CMK (cell line): Measurements from ENCODE around the gene HNRNPC.
"Not testable (repeated sequence)": the region's sequence is repeated elsewhere in the genome, so short reads cannot be mapped to it uniquely, and the experiment has no call there.

ENCODE experiments used
- DNase-seq: peaks from one replicate; pipeline ENCODE4 v3.0.0-alpha.2; 2010; ENCODE audit warnings: low read depth

Gene HNRNPC

GRCh38 chr14:21244544-21244943 is 24.7 kb downstream of the HNRNPC start:
- no peak for DNase-seq

DNA sequence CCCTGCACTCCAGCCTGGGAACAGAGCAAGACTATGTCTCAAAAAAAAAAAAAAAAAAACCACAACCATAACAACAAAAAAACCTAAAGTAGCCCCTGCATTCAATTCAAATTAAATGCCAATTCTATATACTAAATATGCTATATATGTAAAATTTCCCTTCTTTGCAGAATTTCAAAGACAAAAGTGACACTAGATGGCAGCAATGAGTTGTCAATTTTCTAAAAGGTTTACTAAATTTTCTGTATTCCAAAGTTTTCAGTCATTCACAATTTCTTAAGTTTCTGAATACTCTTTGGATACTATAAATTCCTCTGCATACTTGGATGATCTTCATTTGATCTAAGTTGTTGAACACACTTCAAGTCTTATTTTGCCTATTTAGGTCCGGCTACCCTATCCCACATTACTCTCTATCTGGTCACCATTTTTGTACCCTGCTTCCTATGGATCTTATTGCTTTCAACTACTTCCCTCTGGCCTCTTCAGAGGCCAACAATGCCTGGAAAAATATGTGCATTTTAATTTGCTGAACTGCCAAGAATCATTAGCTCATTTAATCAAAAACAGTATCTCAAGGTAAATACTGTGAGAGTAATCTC is 27.9 kb downstream of the HNRNPC start:
- DNase-seq, result no peak

- DNase-seq, result no peak
These were observed 28.8 kb downstream of the HNRNPC start for GRCh38 chr14:21240417-21240816.

DNA sequence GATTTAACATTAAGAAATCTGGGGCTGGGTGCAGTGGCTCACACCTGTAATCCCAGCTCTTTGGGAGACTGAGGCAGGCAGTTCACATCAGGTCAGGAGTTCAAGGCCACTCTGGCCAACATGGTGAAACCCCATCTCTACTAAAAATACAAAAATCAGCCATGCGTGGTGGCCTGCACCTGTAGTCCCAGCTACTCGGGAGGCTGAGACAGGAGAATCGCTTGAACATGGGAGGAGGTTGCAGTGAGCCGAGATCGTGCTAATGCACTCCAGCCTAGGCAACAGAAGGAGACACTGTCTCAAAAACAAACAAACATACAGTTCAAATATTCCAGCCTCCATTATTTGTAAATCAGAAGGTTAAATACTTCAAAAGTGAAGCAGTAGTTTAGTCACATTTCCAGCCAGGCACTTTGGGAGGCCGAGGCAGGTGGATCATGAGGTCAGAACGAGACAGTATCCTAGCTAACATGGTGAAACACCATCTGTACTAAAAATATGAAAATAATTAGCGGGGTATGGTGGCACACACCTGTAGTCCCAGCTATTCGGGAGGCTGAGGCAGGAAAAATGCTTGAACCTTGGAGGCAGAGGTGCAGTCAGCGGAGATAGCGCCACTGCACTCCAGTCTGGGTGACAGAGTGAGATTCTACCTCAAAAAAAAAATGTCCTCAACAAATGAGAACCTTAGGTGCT is 30.3 kb downstream of the HNRNPC start:
- DNase-seq, result no peak

DNA sequence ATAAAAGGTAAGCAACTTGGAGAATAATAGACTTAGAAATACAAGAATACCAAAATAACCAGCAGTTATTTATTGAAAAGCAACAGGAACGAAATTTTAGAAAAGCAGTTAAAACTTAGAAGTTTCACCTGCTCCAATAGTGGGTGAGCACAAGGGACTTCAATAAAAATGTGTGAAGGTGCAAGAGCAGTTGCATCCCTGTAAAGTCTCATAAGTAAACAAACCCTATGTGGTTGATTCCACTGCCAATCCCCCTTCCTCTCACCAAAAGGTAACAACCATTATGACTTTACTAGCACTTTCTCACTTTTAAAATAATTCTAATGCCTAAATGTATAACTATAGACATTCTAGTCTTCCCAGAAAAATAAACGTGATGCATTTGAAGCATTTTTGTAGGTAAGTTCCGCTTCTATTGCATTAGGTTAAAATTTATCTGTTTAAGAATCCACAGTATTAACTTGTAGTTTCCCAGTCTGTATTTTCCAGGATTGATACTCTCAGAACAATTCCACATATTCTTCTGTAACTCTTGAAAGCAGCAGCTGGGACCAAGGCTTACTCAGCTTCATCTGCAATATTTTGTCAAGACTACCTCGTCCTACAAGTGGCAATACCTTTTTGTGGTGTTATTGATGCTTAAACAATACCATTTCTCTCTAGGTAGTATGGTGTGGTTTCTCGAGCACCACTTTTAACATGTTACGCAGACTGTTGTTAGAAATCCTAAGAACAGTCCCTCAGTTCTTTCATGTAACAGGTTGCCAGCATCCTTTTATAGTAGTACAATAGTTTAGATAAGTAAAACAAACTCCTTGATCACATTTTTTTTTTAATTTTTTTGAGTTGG is 32.1 kb downstream of the HNRNPC start:
- DNase-seq, result no peak

GRCh38 chr14:21234112-21234511 is 35.1 kb downstream of the HNRNPC start:
- DNase-seq, result no peak

GRCh38 chr14:21233457-21234076 is 35.7 kb downstream of the HNRNPC start:
- DNase-seq, result no peak

DNA sequence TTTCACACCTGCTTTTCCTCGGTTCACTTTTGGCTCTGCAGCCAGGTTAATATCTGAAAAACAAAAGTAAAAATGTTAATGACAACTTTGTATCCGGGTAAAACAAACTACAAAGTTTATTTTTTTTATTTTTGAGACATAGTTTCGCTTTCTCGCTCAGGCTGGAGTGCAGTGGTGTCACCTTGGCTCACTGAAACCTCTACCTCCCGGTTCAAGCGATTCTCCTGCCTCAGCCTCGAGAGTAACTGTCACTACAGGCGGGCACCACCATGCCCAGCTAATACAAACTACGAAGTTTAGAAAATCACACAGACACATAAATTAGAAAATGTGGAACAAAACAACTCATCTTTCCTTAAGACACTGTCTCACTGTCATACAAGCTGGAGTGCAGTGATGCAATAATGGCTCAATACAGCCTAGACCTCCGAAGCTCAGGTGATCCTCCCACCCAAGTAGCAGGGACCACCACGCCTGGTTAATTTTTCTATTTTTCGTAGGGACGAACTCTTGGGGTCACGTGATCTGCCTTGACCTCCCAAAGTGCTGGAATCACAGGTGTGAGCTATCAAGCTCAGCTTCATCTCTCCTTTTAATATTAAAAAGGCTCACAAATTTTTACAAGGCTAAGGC is 38.1 kb downstream of the HNRNPC start:
- DNase-seq, result no peak

DNA sequence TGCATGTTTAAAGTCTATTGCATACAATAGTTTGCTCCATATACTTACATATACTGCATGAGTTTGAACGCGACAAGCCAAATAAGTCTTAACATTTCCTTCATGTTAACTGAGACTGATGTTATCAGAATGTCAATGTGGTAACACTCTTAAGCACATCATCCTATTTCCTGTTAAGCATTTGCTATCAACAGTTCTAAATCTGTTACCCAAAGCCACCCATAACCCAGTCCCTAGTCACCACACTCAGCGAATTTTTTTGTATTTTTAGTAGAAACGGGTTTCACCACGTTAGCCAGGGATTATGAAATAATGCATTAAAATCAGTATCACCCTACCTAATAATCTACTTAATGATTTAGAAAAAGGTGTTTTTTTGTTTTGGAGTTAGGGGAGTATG is 39.4 kb downstream of the HNRNPC start:
- no peak for DNase-seq

GRCh38 chr14:21227981-21228380 is 41.3 kb downstream of the HNRNPC start:
- DNase-seq, result no peak

GRCh38 chr14:21227150-21227549 is 42.1 kb downstream of the HNRNPC start:
- DNase-seq, result no peak

DNA sequence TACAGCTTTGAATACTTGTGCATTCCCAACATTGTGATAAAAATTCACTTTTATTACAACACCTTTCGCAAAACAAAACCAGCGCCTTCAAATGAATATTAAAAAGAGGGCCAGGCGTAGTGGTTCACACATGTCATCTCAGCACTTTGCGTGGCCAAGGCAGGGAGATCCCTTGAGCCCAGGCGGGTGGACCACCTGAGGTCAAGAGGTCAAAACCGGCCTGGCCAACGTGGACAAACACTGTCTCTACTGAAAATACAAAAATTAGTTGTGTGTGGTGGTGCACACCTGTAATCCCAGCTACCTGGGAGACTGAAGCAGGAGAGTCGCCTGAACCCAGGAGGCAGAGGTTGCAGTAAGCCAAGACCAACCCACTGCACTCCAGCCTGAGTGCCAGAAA is 42.8 kb downstream of the HNRNPC start:
- DNase-seq, result no peak

DNA sequence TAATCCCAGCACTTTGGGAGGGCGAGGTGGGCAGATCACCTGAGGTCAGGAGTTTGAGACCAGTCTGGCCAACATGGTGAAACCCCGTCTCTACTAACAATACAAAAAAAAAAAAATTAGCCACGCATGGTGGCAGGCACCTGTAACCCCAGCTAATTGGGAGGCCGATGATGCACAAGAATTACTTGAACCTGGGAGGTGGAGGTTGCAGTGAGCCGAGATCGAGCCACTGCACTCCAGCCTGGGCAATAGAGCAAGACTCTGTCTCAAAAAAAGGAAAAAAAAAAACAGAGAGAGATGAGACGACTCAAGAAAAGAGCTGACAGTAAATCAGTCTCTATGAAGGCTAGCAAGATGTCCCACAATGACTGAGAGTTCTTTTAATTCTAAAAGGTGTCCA is 44.1 kb downstream of the HNRNPC start:
- DNase-seq, result not testable (repeated sequence)

DNA sequence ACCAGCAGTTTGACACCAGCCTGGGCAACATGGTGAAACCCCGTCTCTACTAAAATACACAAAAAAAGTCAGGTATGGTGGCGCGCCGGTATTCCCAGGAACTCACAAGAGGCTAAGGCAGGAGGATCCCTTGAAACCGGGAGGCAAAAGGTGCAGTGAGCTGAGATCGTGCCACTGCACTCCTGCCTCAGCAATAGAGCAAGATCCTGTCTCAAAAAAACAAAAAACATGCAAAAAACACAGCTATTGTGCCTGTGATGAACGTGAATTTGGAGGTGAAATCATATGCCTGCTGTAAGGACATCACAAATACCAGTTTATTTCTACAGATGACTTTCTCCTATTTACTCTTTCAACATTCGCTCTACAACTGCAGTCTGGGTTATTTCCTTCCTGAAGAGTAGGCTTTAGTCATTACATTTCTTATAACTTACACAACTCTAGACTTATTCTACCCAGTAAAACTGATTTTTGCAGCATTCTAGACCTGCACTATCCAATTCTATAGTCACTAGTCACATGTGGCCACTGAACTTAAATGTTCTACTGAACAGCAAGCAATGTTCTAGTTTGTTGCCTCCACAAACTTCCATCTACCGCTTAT is 48.3 kb downstream of the HNRNPC start:
- no peak for DNase-seq

DNA sequence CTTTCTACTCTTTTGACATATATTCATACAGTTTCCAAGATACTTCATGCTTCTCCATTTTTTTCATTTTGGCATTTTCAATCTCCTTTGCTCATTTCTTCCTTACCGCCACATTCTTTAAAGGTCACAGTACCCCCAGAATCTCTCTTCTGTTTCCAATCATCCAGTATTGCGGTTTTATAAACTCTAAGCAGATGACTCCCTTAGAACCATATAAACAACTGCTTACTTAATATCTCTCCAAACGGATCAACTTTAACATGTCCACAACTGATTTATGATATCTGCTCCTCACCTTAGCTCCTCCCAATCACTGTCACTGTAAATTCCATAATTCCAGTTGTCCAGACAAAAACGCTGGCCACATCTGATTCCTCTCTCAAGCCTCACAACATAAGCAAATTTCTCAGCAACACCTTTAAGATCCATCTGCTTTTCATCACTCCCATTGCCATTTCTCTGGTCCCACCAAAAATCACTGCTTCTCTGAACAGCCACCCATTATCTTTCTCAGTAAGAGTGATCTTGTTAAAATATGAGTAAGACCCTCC is 49.6 kb downstream of the HNRNPC start:
- DNase-seq, result no peak

GRCh38 chr14:21219120-21219519 is 50.1 kb downstream of the HNRNPC start:
- no peak for DNase-seq

DNA sequence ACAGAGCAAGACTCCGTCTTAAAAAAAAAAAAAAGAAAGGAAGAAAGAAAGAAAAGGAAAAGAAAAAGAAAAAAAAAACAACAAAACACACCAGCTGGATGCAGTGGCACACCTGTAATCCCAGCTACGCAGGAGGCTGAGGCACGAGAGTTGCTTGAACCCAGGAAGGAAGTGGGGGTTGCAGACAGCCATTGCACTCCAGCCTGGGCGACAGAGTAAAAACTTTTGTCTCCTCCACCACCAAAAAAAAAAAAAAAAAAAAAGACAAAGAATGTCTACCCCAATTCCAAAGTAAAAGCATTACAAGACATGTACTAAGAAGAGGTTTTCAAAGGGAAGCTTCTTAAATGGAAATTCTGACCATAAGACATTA is 53.4 kb downstream of the HNRNPC start:
- DNase-seq, result no peak

DNA sequence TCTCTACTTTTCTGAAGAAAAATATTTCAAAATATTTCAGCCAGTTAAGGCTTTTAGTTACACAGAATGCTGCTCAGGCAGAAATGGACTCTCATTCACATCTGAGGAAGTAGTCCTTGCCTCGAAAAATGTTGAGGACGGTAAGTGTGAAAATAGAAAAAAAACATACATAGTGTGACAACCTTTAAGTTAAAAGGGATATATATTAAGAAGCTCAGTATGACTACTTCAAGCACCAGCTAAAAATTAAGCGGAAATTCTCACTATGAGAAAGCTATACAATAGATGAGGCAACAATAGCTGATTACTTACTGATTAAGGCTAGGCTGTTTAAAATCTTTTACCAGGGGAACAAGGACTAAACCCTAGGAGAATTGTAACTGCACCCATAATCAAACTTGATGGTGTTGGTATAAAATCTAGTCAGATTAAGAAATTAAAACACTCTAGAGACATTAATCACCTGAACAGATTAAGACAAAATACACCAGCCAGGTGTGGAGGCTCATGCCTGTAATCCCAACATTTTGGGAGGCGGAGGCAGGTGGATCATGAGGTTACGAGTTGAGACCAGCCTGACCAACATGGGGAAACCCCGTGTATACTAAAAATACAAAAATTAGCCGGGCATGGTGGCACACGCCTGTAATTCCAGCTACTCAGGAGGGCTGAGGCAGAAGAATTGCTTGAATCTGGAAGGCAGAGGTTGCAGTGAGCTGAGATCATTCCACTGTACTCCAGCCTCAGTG is 53.9 kb downstream of the HNRNPC start:
- DNase-seq, result no peak

DNA sequence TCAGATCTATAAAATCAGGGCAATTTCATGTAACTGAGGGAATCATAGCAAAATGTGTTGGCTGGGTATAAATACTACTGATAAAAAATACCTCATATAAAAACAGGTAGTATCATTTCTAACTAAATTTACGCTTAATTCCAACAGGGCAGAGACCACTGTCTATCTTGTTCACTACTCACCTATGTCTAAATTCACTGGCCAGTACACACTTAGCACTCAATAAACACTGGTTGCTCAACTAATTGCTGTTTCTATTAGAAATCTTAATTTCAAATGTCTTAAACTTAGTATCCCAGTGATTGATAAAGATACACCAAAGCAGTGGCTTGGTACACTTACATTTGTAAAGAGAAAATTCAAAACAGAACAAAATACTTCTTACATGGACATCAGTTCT is 55.6 kb downstream of the HNRNPC start:
- DNase-seq, result no peak

DNA sequence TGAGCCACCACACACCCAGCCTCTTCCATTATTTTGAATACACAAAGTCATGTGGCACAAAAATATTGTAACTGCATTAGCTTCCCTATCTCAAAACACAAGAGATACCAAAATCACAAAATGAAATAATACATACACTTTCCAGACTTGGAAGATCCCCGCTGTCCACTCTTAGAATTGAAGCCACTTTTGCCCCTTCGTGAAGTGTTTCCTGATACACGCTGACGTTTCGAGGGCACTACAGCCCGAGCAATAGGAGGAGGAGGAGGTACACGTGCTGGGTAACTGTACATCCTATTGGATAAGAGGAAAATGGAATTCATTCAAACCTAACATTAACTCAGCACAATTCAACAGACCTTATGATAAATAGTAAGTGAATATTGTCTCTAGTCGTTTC is 56.4 kb downstream of the HNRNPC start:
- not testable (repeated sequence) for DNase-seq

DNA sequence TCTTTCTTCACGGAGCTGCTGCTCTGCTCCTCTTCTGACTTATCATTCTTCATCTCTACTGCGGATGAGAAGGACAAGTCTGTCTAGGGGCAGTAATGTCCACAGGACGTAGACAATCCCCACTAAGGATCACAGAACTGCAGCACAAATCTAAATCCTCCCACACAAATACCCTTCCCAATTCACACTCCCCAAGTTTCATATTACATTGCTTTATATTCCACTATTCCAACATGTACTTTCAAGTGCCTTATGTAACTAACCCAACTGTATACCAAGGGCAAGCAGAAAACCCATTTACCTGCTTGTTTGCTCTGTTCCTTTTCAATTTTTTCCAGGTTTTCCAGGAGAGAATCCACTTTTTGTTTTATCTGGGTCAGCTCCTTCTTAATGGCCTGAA is 57.7 kb downstream of the HNRNPC start:
- no peak for DNase-seq
